ENCODE measurements around the gene B3GNT7.

DNA sequence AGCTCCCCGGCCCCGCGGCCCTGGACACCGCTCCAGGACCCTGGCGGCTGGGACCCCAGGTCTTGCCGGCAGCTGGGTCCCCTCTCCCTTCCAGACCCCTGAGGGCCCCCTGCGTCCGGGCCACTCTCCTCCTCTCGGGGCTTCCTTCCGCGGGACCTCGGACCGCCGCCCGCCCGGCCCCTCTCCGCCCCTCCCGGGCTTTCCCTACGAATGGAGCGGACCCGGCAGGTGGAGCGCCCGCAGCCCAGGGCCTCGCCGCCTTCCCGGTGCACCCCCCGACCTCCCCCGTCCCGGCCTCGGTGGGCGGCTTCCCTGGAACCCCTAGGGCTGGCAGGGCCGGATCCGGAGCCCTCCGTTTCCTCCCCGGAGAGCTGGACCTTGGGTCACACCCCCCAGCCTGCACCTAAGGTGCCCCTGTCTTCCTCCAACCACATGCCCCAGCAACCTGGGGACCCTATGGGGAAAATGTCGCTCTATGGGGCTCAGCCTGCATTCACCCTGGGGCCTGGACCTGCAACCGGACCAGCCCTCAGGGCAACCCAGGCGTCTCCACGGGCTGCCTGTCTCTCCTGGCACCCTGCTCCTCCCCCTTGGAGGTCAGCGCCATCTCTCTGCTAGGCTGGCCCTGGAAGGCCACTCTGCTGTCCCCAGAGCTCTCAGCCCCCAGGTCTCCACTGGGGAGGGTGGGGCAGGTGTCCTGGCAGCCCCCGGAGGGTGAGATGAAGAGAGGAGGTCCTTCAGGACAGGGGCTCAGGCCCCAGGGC, 730 bp downstream of the B3GNT7 start:
- TF ChIP-seq, protein P1, sequence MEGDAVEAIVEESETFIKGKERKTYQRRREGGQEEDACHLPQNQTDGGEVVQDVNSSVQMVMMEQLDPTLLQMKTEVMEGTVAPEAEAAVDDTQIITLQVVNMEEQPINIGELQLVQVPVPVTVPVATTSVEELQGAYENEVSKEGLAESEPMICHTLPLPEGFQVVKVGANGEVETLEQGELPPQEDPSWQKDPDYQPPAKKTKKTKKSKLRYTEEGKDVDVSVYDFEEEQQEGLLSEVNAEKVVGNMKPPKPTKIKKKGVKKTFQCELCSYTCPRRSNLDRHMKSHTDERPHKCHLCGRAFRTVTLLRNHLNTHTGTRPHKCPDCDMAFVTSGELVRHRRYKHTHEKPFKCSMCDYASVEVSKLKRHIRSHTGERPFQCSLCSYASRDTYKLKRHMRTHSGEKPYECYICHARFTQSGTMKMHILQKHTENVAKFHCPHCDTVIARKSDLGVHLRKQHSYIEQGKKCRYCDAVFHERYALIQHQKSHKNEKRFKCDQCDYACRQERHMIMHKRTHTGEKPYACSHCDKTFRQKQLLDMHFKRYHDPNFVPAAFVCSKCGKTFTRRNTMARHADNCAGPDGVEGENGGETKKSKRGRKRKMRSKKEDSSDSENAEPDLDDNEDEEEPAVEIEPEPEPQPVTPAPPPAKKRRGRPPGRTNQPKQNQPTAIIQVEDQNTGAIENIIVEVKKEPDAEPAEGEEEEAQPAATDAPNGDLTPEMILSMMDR (IDR thresholded peaks at IDR 0.05), result no peak
- TF ChIP-seq POLR2AphosphoS5 (IDR thresholded peaks at IDR 0.05; ENCODE audit: low read depth, low read length), result no peak
- TF ChIP-seq, protein P2, sequence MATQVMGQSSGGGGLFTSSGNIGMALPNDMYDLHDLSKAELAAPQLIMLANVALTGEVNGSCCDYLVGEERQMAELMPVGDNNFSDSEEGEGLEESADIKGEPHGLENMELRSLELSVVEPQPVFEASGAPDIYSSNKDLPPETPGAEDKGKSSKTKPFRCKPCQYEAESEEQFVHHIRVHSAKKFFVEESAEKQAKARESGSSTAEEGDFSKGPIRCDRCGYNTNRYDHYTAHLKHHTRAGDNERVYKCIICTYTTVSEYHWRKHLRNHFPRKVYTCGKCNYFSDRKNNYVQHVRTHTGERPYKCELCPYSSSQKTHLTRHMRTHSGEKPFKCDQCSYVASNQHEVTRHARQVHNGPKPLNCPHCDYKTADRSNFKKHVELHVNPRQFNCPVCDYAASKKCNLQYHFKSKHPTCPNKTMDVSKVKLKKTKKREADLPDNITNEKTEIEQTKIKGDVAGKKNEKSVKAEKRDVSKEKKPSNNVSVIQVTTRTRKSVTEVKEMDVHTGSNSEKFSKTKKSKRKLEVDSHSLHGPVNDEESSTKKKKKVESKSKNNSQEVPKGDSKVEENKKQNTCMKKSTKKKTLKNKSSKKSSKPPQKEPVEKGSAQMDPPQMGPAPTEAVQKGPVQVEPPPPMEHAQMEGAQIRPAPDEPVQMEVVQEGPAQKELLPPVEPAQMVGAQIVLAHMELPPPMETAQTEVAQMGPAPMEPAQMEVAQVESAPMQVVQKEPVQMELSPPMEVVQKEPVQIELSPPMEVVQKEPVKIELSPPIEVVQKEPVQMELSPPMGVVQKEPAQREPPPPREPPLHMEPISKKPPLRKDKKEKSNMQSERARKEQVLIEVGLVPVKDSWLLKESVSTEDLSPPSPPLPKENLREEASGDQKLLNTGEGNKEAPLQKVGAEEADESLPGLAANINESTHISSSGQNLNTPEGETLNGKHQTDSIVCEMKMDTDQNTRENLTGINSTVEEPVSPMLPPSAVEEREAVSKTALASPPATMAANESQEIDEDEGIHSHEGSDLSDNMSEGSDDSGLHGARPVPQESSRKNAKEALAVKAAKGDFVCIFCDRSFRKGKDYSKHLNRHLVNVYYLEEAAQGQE (IDR thresholded peaks at IDR 0.05; ENCODE audit: insufficient read depth in 1 of 2, low read depth in 2 of 2, low read length in 1 of 2), result no peak
- TF ChIP-seq SIN3A (IDR thresholded peaks at IDR 0.05; ENCODE audit: borderline replicate concordance, insufficient read depth, low read depth, low read length), result no peak

Data from Panc1 (cell line).